GOT3 (cell line): ENCODE measurements around the gene SPATA12.
"Not testable (repeated sequence)": the region's sequence is repeated elsewhere in the genome, so short reads cannot be mapped to it uniquely, and the experiment has no call there.

Experiments used
- DNase-seq: peaks from one replicate; lab custom pipeline; 2025; ENCODE audit warnings: mixed read lengths; lab: John Stamatoyannopoulos, UW

Gene SPATA12

DNA sequence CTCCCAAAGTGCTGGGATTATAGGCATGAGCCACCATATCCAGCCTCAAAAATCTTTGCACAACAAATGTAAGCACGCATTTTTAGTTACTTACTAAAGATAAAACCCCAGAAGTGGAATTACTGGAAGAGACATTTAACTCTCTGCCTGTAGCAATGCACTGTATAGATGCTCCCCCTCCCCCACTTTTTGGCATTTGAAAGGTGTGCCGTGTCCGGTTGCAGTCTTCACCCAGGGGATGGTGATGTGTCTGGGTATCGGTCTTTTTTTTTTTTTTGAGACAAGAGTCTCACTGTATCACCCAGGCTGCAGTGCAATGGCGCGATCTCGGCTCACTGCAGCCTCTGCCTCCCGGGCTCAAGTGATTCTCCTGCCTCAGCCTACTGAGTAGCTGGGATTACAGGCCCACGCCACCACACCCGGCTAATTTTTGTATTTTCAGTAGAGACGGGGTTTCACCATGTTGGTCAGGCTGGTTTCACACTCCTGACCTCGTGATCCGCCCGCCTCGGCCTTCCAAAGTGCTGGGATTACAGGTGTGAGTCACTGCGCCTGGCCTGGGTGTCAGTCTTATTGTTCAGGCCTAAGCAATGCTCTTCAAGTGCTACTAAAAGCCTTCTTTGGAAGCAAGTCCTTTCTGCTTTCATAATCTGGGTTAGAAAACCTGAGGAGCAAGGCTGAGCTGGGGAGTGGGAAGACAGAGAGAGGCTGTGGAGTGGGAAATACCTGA, 23.0 kb downstream of the SPATA12 start:
- not testable (repeated sequence) for DNase-seq

DNA sequence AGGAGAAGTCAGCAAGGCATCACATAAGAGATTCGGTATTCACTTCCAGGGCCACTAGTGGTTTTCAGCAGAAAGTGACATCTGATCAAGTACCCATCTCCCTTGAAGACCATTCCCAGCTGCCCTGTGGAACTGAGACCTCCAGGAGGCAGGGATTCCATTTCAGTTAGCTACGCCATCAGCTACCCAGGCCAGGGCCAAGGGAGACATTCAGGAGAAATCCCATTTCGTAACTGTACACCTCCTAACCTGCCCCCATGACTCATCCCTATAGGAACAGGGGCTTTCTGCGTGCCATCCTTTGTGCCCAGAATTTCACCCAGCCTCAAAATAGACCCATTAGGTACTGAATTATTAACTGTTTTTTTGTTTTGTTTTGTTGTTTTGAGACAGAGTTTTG, 24.7 kb downstream of the SPATA12 start:
- DNase-seq, result no peak

DNA sequence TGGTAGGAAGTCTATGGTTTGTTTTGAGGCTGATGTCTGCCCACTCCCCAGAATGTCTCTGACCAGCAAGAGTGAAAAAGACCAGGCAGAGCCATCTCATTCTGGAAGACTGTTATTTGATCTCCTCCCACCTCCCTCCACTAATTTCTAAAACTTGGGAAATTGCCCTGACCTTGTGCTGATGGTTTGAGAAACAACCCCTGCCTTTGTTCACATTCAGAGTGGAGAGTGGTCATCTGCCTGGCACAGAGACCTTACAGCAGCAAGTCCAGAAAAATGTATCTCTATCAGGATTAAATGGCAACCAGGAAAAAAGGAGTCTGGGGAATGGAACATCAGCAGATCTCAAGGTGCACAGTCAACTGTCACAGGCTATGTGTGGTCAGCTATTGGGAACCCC, 25.7 kb downstream of the SPATA12 start:
- no peak for DNase-seq

DNA sequence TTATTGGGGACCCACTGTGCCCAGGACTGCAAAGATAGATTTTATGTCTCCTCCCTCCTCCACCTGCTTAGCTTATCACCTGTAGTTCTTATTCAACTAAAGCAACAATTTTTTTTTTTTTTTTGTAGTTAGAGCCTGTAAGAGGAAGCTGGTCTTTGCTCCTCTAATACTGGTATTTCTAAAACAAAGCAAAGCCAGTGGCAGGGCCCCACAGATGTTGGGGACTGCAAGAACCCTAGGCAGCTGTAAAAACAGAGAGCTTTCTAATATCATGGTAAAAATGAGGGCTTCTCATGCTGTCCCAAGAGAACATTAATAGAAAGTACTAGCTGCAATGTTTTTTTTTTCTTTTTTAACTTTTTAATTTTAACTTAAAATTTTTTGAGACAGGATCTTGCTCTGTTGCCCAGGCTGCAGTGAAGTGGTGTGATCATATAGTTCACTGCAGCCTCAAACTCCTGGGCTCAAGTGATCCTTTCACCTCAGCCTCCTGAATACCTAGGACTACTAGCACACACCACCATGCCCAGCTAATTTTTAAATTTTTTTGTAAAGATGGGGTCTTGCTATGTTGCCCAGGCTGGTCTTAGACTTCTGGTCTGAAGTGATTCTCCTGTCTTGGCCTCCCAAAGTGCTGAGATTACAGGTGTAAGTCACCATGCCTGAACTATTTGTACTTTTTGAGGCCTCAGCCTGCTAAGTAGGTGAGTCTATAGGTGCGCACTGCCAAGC, 27.1 kb downstream of the SPATA12 start:
- no peak for DNase-seq

DNA sequence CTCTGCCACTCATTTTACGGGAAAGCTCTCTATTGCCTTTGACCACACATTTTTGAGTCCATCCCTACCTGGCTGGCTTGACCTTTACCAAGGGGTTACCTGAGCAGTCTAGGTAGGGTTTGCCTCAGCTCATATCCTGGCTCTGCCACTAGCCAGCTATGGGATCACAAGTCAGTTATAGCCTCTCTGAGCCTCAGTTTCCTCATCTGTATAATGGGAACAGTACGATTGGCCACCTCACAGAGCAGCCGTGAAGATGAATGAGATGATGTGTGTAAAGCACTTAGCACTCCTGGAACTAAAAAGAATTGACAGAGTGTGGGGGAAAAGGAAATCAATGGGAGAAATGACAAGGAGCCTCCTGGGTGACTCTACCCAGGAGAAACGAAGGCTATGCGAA, 28.0 kb downstream of the SPATA12 start:
- DNase-seq, result no peak

- no peak for DNase-seq
These were observed 28.6 kb downstream of the SPATA12 start for GRCh38 chr3:57089043-57089442.

DNA sequence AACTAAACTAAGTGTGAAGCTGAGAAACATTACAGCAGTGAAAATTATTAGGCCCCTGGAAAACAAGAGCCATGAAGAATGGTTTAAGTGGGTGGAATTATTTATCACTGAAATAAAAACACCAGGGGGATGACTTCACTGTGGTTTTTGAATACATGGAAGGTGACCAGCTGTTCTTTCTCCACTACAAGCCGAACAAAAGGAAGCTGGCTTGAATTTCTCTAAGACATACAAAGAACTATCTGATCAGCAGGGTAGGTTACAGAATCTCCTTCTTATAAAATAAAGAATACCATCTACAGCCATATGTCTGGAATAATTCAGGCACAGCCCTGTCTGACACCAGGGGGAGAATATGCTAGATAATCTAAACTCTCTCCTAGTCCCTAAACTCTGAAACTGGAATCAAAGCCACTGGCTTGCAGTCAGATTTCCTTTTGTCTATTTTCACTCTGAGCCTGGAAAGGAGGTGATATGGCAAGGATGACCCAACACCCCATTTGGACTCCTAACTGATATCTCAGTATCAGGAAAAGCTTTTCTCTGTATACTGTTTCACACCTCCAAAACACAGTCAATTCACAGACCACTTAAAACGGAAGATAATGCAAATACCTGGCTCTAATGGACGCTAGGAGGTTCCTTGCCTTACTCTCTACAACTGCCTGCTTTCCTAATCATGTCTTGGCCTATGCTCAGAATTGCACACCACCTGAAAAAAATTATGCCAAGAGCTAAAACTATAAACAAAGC, 31.2 kb downstream of the SPATA12 start:
- no peak for DNase-seq

GRCh38 chr3:57093489-57093888, 33.0 kb downstream of the SPATA12 start:
- DNase-seq, result no peak

- DNase-seq, result no peak
These were observed 33.6 kb downstream of the SPATA12 start for GRCh38 chr3:57093971-57094535.

GRCh38 chr3:57094575-57094974, 34.1 kb downstream of the SPATA12 start:
- no peak for DNase-seq

DNA sequence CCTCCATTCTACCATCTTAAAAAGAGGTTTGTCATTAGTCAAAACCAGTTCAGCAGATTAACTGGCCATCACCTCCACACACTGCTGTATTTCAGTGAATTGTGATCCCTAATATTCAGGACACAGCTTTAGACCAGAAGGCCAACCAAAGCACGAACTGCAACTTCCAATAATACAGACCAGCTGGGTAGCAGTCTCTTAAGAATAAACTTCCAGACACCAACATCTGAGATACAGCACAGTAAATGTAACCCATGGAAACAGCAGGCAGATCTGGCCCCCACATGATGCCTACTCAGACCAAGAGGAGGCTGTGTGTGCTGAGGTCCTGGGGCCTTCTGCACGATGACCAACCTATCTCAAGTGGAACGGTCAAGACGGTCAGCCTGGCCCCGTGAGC, 34.9 kb downstream of the SPATA12 start:
- DNase-seq, result no peak

DNA sequence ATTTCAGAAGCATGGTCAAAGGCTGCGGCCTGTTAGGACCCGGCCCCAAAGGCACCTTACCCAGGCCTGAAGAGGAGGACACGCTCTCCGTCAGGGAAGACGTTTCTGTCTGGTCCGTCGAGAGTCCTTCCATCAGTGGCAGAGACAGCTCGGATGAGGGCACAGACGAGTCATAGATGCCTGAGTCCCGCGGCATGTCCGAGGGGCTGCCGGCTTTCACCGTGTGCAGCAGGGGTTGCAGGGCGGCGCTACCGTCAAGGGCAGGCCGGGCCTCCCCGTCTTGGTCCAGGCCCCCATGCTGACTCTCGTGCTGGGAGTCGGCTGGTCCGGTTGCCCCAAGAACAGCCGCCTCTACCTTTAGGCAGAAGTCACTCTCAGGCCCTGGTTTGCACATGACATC, 37.1 kb downstream of the SPATA12 start:
- no peak for DNase-seq

GRCh38 chr3:57098418-57099310, 38.2 kb downstream of the SPATA12 start:
- no peak for DNase-seq

DNA sequence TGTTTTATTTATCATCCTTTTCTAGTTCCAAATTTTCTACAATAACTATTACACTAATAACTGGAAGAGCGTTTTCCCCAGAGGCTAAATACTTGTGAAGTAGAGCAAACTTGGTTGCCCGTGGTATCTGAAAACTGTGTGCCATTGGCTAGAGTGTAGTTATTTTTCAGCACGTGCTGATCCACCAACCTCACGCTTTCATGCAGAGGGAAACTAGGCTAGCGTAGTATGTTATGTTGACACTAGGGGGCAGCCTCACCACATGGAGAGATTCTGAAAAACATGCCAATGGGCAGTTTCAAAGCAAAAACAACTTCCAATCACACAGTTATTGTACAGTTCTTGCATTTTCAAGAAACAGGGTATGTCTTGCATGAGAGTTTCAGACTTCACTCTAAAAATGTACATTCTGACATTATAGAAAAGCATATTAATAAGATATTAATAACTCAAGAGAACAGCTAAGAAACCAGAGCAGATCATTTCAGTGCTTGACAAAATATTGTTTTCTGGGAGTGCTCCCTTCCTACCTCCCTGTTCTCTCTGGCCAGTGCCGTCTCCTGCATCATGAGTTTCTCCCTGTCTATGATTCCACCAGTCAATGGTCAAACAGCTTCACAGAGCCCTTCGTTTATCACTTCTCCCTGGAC, 39.7 kb downstream of the SPATA12 start:
- DNase-seq, result peak; percentile 19

- DNase-seq, result no peak
These were observed 45.1 kb downstream of the SPATA12 start for GRCh38 chr3:57105585-57105984.

DNA sequence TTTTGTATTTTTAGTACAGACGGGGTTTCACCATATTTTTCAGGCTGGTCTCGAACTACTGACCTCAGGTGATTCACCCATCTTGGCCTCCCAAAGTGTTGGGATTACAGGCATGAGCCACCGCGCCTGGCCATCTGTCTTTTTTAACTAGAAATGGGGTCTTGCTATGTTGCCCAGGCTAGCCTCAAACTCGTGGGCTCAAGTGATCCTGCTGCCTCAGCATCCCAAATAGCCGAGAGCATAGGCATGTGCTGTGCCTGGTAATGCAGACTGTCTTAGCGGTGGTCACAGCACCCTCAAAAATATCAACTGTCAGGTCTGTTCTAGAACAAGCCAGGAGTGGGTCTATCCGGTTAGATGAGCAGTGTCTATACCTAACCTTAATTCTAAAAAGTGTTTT, 48.2 kb downstream of the SPATA12 start:
- no peak for DNase-seq

GRCh38 chr3:57109437-57110199, 49.2 kb downstream of the SPATA12 start:
- no peak for DNase-seq

GRCh38 chr3:57110214-57110613, 49.8 kb downstream of the SPATA12 start:
- DNase-seq, result no peak

DNA sequence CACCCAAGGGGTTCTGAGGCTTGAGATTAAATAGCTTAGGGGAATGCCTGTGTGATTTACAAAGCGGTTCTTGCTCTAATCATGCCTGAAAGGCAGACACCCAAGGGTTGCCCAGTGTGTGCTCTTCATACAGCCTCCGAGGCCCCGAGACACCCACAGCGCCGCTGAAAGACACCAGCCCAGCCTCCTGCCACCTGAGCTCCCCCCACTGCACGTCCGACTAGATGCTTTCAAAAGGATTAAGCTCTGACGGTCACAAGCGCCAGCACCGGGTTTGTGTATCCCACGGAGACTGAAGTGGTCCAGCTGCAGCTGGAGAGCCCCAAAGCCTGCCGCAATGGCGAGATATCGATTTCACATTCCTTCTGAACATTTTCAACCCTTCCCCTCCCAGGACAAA, 50.3 kb downstream of the SPATA12 start:
- no peak for DNase-seq

GRCh38 chr3:57112206-57112605, 51.7 kb downstream of the SPATA12 start:
- no peak for DNase-seq
